SJSA1 (cell line): ENCODE data around the gene MOCS2. TPM values are rescaled to one million over a fixed set of nuclear protein-coding genes. Genes with fewer than 3 reads are reported as not detected.

Experiments
- DNase-seq, 2 experiments: peaks; one replicate each; pipeline ENCODE4 v3.0.0-alpha.2; 2015 to 2020; ENCODE audit warnings: low spot score in 2 of 2, low read depth in 1 of 2
- H3K27ac ChIP-seq: fragments of 250-450 bp; sonication (Bioruptor Pico); 2 replicates; pipeline ENCODE4 v1.5.1; 2020; ENCODE audit warnings: mild to moderate bottlenecking, moderate library complexity
- H3K27me3 ChIP-seq: fragments of 250-450 bp; sonication (Bioruptor Pico); replicated peaks from 2 replicates; pipeline ENCODE4 v1.5.1; 2020; ENCODE audit warnings: mild to moderate bottlenecking, moderate library complexity
- H3K36me3 ChIP-seq: fragments of 250-450 bp; sonication (Bioruptor Pico); 2 replicates; pipeline ENCODE4 v1.5.1; 2020; ENCODE audit warnings: mild to moderate bottlenecking
- H3K4me1 ChIP-seq: fragments of 250-450 bp; sonication (Bioruptor Pico); replicated peaks from 2 replicates; pipeline ENCODE4 v1.6.1; 2021; ENCODE audit warnings: mild to moderate bottlenecking
- H3K4me3 ChIP-seq: fragments of 250-450 bp; sonication (Bioruptor Pico); 2 replicates; pipeline ENCODE4 v1.5.1; 2020; ENCODE audit warnings: mild to moderate bottlenecking
- H3K9me3 ChIP-seq: fragments of 250-450 bp; sonication (Bioruptor Pico); replicated peaks from 2 replicates; pipeline ENCODE4 v1.5.1; 2020; ENCODE audit warnings: mild to moderate bottlenecking
- total RNA-seq: library from RNA; depleted of rRNA; stranded (reverse); fragments of >200 nt; shearing (Covaris generic); gene quantifications from 2 replicates; pipeline ENCODE4 v1.2.3, GENCODE V29; 2014; rRNA removed

The MOCS2 gene
- total RNA-seq, 1 experiment from 2014 or later: 70.1 TPM

DNA sequence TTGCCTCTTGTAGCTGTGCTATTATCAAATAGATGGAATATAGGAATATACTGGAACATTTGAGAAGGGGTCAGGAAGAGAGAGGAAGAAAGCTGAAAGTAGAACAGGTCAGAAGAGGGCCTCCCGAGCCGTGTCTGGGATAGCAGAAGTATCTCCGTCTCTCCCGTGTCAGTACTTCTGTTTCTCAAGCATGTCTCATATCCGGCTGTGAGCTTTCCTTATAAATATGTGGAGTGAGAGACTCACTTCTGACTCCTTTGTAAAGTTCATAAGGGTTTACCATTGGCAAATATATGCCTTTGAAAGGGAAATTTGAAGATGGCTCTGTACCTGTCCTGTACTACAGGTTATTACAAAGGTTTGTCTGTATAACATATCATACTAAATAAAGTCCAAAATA, 50.3 kb downstream of the MOCS2 start:
- Histone ChIP-seq H3K4me1 (no peaks in the 10 kb centered on the region), H3K36me3 (peaks cover 14% of the 10 kb centered on the region), H3K9me3 (no peaks in the 10 kb centered on the region), H3K27ac (no peak overlapping the region), H3K27me3 (no peaks in the 10 kb centered on the region), H3K4me3 (no peak overlapping the region)
- no peak for DNase-seq

DNA sequence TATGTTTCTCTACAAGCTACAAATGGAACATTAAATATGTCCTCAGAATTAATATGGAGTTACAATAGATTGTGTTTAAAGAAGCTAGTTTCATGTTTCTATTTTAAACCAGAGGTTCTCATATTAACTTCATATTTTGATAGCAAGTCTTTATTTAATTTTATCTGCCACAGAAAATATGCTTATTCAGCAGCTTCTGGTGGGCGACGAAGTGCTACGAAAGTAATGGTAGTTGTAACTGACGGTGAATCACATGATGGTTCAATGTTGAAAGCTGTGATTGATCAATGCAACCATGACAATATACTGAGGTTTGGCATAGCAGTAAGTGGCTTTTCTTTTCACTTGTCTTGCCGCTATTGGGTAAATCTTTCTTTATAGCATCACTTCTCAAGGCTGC, 54.2 kb downstream of the MOCS2 start:
- Histone ChIP-seq H3K4me1 (no peaks in the 10 kb centered on the region), H3K27ac (no peak overlapping the region), H3K4me3 (no peak overlapping the region), H3K9me3 (no peaks in the 10 kb centered on the region; the same call in 1 of the 2 replicates), H3K36me3 (peaks cover 8% of the 10 kb centered on the region), H3K27me3 (no peaks in the 10 kb centered on the region)
- DNase-seq: no peak

DNA sequence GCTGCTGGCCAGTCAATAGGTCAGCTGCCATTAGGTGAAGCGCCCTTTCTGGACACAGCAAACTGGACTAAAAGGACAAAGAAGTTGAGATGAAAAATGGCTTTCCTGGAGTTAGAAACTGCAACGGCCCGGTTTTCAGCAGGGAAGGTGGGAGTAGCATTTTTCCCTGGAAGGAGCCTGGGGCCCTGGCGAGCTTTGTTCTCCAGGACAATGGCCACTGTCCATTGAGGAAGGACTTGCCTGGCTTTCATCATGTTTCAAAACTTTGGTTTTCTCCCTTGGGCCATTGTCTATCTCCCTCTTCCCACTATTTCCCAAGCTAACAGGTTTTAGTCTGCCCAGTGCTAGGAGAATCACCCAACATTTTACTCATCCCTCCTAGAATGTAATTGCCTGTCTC, 56.2 kb downstream of the MOCS2 start:
- H3K27me3 ChIP-seq: no peaks in the 10 kb centered on the region
- H3K9me3 ChIP-seq: no peaks in the 10 kb centered on the region; the same call in 1 of the 2 replicates
- H3K27ac ChIP-seq: no peak overlapping the region
- 0 out of 2 replicates have a peak, but pooled peaks cover 3% of the 10 kb centered on the region for H3K36me3 ChIP-seq
- DNase-seq: no peak
- no peak overlapping the region for H3K4me3 ChIP-seq
- no peaks in the 10 kb centered on the region for H3K4me1 ChIP-seq

DNA sequence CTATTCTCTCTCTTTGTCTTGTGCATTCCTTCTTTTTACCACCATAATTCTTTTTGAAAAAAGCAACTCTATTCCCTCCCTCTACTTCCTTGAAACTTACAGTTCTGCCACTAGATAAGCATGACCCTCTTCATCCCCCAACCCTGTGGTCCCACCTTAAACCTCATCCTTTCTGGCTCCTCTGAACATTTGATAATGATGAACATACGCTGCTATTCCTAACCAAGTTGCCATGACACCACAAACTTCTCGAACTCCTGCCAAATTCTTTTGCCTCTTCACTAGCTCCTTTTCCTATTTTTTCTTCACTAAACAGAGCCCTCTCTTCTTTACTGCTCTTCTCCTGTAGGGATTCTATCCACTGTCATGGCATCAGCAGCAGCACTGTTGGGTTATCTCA, 57.1 kb downstream of the MOCS2 start:
- 0 out of 2 replicates have a peak, but pooled peaks cover 3% of the 10 kb centered on the region for H3K36me3 ChIP-seq
- no peak for DNase-seq
- H3K27ac ChIP-seq: no peak overlapping the region
- H3K4me3 ChIP-seq: no peak overlapping the region
- H3K9me3 ChIP-seq: no peaks in the 10 kb centered on the region; the same call in 1 of the 2 replicates
- no peaks in the 10 kb centered on the region for H3K27me3 ChIP-seq
- H3K4me1 ChIP-seq: no peaks in the 10 kb centered on the region

DNA sequence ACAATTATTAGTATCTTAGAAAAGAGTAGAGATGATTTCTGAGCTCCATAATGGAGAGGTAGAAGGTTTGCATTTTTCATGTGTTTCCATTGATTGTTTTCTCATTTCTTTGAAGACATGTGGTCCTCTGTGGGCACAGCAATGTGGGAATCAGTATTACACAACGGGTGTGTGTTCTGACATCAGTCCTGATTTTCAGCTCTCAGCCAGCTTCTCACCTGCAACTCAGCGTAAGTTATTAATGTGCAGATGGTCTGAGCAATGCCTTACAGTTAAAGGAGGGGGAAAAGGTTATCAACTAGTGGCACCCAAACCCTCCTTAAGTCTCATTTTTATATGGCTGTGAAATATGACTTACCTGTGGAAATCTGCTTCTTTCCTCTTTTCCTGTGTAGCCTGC, 61.3 kb downstream of the MOCS2 start:
- H3K9me3 ChIP-seq: no peaks in the 10 kb centered on the region; the same call in 1 of the 2 replicates
- H3K4me3 ChIP-seq: no peak overlapping the region
- H3K27ac ChIP-seq: no peak overlapping the region
- no peaks in the 10 kb centered on the region for H3K27me3 ChIP-seq
- no peak for DNase-seq
- H3K4me1 ChIP-seq: peaks cover 6% of the 10 kb centered on the region
- no peaks in the 10 kb centered on the region for H3K36me3 ChIP-seq

Other genes with a start within 250 kb of the MOCS2 start
- 3.2 and 5.2 TPM in 2 replicates for gene ITGA2, start 120.4 kb downstream of the MOCS2 start, total RNA-seq